H1 (cell line): Measurements from ENCODE around the gene TCEANC2.

Source experiments
- MAFK ChIP-seq: IDR thresholded peaks from 2 replicates; pipeline ENCODE4 v1.6.1; 2012; ENCODE audit warnings: low read depth, mild to moderate bottlenecking, improper control_type of control experiment, low read length
- POLR2AphosphoS5 ChIP-seq: IDR thresholded peaks from 2 replicates; pipeline ENCODE4 v1.6.1; 2011; ENCODE audit warnings: low read depth, low read length
- TF ChIP-seq, protein P1 (sequence below), 3 experiments: IDR thresholded peaks; 1 replicate in 2 of 3; 2 replicates in 1 of 3; pipeline versions ENCODE4 v1.5.1 to v1.6.1; 2011; ENCODE audit warnings: low read length in 3 of 3, mild to moderate bottlenecking in 3 of 3, inconsistent platforms in 2 of 3, low read depth in 1 of 3, moderate library complexity in 1 of 3; ENCODE audit not compliant: insufficient read depth in 1 of 3; ENCODE audit errors: control extremely low read depth in 1 of 3
- TF ChIP-seq, protein P2 (sequence below): IDR thresholded peaks from 2 replicates; pipeline ENCODE4 v1.6.1; 2011; ENCODE audit warnings: low read depth, mild to moderate bottlenecking, low read length; ENCODE audit not compliant: insufficient read depth

DNA sequence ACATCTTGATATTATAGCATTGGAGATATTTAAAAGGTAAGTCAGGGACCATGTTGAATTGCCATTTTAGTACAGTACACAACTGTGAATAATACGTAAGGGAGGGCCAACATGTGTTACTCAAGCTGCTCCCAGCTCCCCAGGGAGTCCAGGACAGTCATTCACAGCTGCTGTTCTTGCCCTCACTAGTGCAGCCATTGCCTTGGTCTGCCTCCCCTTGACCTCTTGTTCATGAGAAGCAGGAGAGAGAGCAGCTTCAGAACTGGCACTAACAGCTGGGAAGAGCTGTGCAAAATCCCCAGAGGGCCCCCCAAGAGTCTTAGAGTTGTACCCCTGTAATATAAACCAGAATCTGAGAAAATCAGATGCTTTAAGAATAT lies 16.4 kb downstream of the TCEANC2 start:
- TF ChIP-seq POLR2AphosphoS5: no peak
- TF ChIP-seq, protein P1, sequence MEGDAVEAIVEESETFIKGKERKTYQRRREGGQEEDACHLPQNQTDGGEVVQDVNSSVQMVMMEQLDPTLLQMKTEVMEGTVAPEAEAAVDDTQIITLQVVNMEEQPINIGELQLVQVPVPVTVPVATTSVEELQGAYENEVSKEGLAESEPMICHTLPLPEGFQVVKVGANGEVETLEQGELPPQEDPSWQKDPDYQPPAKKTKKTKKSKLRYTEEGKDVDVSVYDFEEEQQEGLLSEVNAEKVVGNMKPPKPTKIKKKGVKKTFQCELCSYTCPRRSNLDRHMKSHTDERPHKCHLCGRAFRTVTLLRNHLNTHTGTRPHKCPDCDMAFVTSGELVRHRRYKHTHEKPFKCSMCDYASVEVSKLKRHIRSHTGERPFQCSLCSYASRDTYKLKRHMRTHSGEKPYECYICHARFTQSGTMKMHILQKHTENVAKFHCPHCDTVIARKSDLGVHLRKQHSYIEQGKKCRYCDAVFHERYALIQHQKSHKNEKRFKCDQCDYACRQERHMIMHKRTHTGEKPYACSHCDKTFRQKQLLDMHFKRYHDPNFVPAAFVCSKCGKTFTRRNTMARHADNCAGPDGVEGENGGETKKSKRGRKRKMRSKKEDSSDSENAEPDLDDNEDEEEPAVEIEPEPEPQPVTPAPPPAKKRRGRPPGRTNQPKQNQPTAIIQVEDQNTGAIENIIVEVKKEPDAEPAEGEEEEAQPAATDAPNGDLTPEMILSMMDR (IDR thresholded peaks at IDR 0.05; ENCODE audit: control extremely low read depth in 1 of 3, insufficient read depth in 1 of 3, low read depth in 1 of 3, low read length in 3 of 3): no peak
- TF ChIP-seq, protein P2, sequence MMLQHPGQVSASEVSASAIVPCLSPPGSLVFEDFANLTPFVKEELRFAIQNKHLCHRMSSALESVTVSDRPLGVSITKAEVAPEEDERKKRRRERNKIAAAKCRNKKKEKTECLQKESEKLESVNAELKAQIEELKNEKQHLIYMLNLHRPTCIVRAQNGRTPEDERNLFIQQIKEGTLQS: no peak
- no peak for TF ChIP-seq MAFK
